ENCODE results near the gene PYROXD2. TPM values are rescaled to one million over a fixed set of nuclear protein-coding genes. Genes with fewer than 3 reads are reported as not detected.

PYROXD2 gene
- total RNA-seq, 1 experiment from 2014 or later = 8.1 TPM

- TF ChIP-seq, protein P1, sequence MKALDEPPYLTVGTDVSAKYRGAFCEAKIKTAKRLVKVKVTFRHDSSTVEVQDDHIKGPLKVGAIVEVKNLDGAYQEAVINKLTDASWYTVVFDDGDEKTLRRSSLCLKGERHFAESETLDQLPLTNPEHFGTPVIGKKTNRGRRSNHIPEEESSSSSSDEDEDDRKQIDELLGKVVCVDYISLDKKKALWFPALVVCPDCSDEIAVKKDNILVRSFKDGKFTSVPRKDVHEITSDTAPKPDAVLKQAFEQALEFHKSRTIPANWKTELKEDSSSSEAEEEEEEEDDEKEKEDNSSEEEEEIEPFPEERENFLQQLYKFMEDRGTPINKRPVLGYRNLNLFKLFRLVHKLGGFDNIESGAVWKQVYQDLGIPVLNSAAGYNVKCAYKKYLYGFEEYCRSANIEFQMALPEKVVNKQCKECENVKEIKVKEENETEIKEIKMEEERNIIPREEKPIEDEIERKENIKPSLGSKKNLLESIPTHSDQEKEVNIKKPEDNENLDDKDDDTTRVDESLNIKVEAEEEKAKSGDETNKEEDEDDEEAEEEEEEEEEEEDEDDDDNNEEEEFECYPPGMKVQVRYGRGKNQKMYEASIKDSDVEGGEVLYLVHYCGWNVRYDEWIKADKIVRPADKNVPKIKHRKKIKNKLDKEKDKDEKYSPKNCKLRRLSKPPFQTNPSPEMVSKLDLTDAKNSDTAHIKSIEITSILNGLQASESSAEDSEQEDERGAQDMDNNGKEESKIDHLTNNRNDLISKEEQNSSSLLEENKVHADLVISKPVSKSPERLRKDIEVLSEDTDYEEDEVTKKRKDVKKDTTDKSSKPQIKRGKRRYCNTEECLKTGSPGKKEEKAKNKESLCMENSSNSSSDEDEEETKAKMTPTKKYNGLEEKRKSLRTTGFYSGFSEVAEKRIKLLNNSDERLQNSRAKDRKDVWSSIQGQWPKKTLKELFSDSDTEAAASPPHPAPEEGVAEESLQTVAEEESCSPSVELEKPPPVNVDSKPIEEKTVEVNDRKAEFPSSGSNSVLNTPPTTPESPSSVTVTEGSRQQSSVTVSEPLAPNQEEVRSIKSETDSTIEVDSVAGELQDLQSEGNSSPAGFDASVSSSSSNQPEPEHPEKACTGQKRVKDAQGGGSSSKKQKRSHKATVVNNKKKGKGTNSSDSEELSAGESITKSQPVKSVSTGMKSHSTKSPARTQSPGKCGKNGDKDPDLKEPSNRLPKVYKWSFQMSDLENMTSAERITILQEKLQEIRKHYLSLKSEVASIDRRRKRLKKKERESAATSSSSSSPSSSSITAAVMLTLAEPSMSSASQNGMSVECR (CRISPR knock-in tag; IDR thresholded peaks at IDR 0.05; ENCODE audit: borderline replicate concordance) = no peak
- no peak for TF ChIP-seq ZNF532 (CRISPR knock-in tag; IDR thresholded peaks at IDR 0.05; ENCODE audit: borderline replicate concordance)
- TF ChIP-seq NR2C2 (CRISPR knock-in tag; IDR thresholded peaks at IDR 0.05) = no peak
- no peak for TF ChIP-seq E2F1 (CRISPR knock-in tag; IDR thresholded peaks at IDR 0.05)
- TF ChIP-seq, protein P2, sequence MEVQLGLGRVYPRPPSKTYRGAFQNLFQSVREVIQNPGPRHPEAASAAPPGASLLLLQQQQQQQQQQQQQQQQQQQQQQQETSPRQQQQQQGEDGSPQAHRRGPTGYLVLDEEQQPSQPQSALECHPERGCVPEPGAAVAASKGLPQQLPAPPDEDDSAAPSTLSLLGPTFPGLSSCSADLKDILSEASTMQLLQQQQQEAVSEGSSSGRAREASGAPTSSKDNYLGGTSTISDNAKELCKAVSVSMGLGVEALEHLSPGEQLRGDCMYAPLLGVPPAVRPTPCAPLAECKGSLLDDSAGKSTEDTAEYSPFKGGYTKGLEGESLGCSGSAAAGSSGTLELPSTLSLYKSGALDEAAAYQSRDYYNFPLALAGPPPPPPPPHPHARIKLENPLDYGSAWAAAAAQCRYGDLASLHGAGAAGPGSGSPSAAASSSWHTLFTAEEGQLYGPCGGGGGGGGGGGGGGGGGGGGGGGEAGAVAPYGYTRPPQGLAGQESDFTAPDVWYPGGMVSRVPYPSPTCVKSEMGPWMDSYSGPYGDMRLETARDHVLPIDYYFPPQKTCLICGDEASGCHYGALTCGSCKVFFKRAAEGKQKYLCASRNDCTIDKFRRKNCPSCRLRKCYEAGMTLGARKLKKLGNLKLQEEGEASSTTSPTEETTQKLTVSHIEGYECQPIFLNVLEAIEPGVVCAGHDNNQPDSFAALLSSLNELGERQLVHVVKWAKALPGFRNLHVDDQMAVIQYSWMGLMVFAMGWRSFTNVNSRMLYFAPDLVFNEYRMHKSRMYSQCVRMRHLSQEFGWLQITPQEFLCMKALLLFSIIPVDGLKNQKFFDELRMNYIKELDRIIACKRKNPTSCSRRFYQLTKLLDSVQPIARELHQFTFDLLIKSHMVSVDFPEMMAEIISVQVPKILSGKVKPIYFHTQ (CRISPR knock-in tag; IDR thresholded peaks at IDR 0.05) = no peak
- TF ChIP-seq NR1H2 (CRISPR knock-in tag; IDR thresholded peaks at IDR 0.05) = no peak
- TF ChIP-seq STAT6 (CRISPR knock-in tag; conservative IDR thresholded peaks at IDR 0.05; ENCODE audit: low read depth) = no peak
Observed at GRCh38 chr10:98461500-98461842, 46.5 kb upstream of the PYROXD2 start (continued).

GRCh38 chr10:98460837-98461499, 46.0 kb upstream of the PYROXD2 start:
- Mint-ChIP-seq H3K27me3 (ENCODE audit: low read depth) (no peaks in the 10 kb centered on the region; the same call in 1 of the 2 replicates), H3K4me3 (no peak overlapping the region), H3K27ac (no peak overlapping the region), H3K36me3 (no peaks in the 10 kb centered on the region), H3K4me1 (peaks cover 23% of the 10 kb centered on the region), H3K9me3 (no peaks in the 10 kb centered on the region)
- no peak for ATAC-seq
- DNase-seq (ENCODE audit: low spot score) = no peak
- CTCF ChIA-PET = no interaction called here
- POLR2A ChIA-PET = no interaction called here
- TF ChIP-seq, protein P3, sequence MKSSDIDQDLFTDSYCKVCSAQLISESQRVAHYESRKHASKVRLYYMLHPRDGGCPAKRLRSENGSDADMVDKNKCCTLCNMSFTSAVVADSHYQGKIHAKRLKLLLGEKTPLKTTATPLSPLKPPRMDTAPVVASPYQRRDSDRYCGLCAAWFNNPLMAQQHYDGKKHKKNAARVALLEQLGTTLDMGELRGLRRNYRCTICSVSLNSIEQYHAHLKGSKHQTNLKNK (CRISPR knock-in tag; IDR thresholded peaks at IDR 0.05) = no peak
- no peak for TF ChIP-seq FOXP1 (CRISPR knock-in tag; IDR thresholded peaks at IDR 0.05; ENCODE audit: borderline replicate concordance)
- no peak for TF ChIP-seq ZBTB21 (CRISPR knock-in tag; IDR thresholded peaks at IDR 0.05; ENCODE audit: borderline replicate concordance)
- TF ChIP-seq HMGA2 (CRISPR knock-in tag; IDR thresholded peaks at IDR 0.05) = no peak
- TF ChIP-seq JAZF1 (CRISPR knock-in tag; IDR thresholded peaks at IDR 0.05) = no peak
- no peak for TF ChIP-seq E2F1 (CRISPR knock-in tag; IDR thresholded peaks at IDR 0.05)
- no peak for TF ChIP-seq RORB (CRISPR knock-in tag; IDR thresholded peaks at IDR 0.05)
- peak; percentile 77 for TF ChIP-seq GABPB1 (CRISPR knock-in tag; IDR thresholded peaks at IDR 0.05)
- no peak for TF ChIP-seq TCF7 (CRISPR knock-in tag; IDR thresholded peaks at IDR 0.05; ENCODE audit: low read depth)

Data from WTC11 (cell line).